K562 (cell line): Measurements from ENCODE around the gene ITPRIPL1. TPM values are rescaled to one million over a fixed set of nuclear protein-coding genes. Genes with fewer than 3 reads are reported as not detected.
A peak's percentile ranks its signal among the peaks of the same experiment; 100 is the strongest.

Experiments
- ATAC-seq: fragments of 200-7000 bp; cut with Tn5 transposase; 3 replicates; pipeline ENCODE4 v1.9.1; 2020; ENCODE audit warnings: moderate library complexity
- BruUV-seq: library from RNA; stranded (reverse); fragments of 400-500 nt; replicated peaks from 2 replicates; lab custom pipeline; 2021; lab: Mats Ljungman, UMichigan
- CTCF ChIA-PET: fragments of 300-600 bp; formaldehyde crosslinking; extraction: SDS; loops from one replicate; lab custom pipeline; 2021; ENCODE audit warnings: low intra/inter-chr PET ratio; lab: Yijun Ruan, JAX
- POLR2A ChIA-PET: fragments of 300-600, 350-650 bp; sonication (Branson Sonifier 250); formaldehyde crosslinking; extraction: SDS; loops from one replicate; lab custom pipeline; 2021; ENCODE audit warnings: antibody characterized with exemption, inconsistent platforms; lab: Yijun Ruan, JAX
- DNase-seq, 4 experiments: peaks; one replicate each; pipeline versions ENCODE4 v3.0.0 to v3.0.0-alpha.2; 2011 to 2018; ENCODE audit warnings: low spot score in 3 of 4, mixed read lengths in 3 of 4; ENCODE audit errors: extremely low read depth in 1 of 4
- FAIRE-seq: peaks from 2 replicates; lab custom pipeline; 2011; peaks lifted over from hg19 to GRCh38; lab: Jason Lieb, UNC
- H2AFZ ChIP-seq: 2 replicates; pipeline ENCODE4 v1.6.0; 2011; ENCODE audit warnings: low read depth, low read length, control low read depth, inconsistent platforms
- H3K27ac ChIP-seq: fragments of 200-600 bp; 3 replicates; pipeline ENCODE4 v1.8.0; 2011; ENCODE audit warnings: low read depth, mild to moderate bottlenecking, control low read depth, inconsistent platforms, low read length, moderate library complexity, mixed read lengths; ENCODE audit errors: extremely low read depth
- H3K27me3 ChIP-seq, 2 experiments: fragments of 300-600 bp in 1 of 2; 2 replicates in 1 of 2; 3 replicates in 1 of 2; pipeline versions ENCODE4 v1.6.0 to v1.8.0; 2011; ENCODE audit warnings: inconsistent platforms in 2 of 2, low read length in 2 of 2, mild to moderate bottlenecking in 1 of 2, mixed read lengths in 1 of 2, moderate library complexity in 1 of 2; ENCODE audit not compliant: control insufficient read depth in 2 of 2, insufficient read depth in 2 of 2
- H3K36me3 ChIP-seq: fragments of 300-600 bp; 3 replicates; pipeline ENCODE4 v1.8.0; 2011; ENCODE audit warnings: mild to moderate bottlenecking, low read length, inconsistent platforms; ENCODE audit not compliant: control insufficient read depth, insufficient read depth
- H3K4me1 ChIP-seq, 2 experiments: fragments of 200-600 bp in 1 of 2; replicated peaks in 1 of 2; 2 replicates in 1 of 2; 3 replicates in 1 of 2; pipeline versions ENCODE4 v1.5.1 to v1.8.0; 2011; ENCODE audit warnings: inconsistent platforms in 2 of 2, low read length in 2 of 2, mild to moderate bottlenecking in 1 of 2, mixed read lengths in 1 of 2, moderate library complexity in 1 of 2; ENCODE audit not compliant: control insufficient read depth in 2 of 2, insufficient read depth in 2 of 2
- H3K4me2 ChIP-seq: 2 replicates; pipeline ENCODE4 v1.6.1; 2011; ENCODE audit warnings: low read length, control low read depth, inconsistent platforms, mixed read lengths; ENCODE audit not compliant: insufficient read depth
- H3K4me3 ChIP-seq: fragments of 200-600 bp; sonication (generic), shearing (Covaris generic); 2 replicates; pipeline ENCODE4 v1.5.1; 2016; ENCODE audit warnings: control low read depth, inconsistent platforms
- H3K79me2 ChIP-seq: fragments of 200-600 bp; 3 replicates; pipeline ENCODE4 v1.8.0; 2011; ENCODE audit warnings: low read length, inconsistent platforms; ENCODE audit not compliant: control insufficient read depth, insufficient read depth
- H3K9ac ChIP-seq, 2 experiments: 2 replicates each; pipeline versions ENCODE4 v1.6.0 to v1.6.1; 2011; ENCODE audit warnings: low read depth in 2 of 2, low read length in 2 of 2, control low read depth in 1 of 2, inconsistent platforms in 1 of 2, mild to moderate bottlenecking in 1 of 2, mixed read lengths in 1 of 2; ENCODE audit not compliant: insufficient read depth in 1 of 2
- H3K9me1 ChIP-seq: one replicate; pipeline ENCODE4 v1.6.0; 2011; ENCODE audit warnings: inconsistent platforms, mild to moderate bottlenecking, low read length, moderate library complexity; ENCODE audit not compliant: control insufficient read depth, insufficient read depth
- H3K9me3 ChIP-seq: replicated peaks from 2 replicates; pipeline ENCODE4 v1.5.1; 2011; ENCODE audit warnings: low read depth, low read length, inconsistent platforms; ENCODE audit not compliant: control insufficient read depth, insufficient read depth
- H4K20me1 ChIP-seq: replicated peaks from 2 replicates; pipeline ENCODE4 v1.6.1; 2011; ENCODE audit warnings: low read length, inconsistent platforms, mixed read lengths; ENCODE audit not compliant: control insufficient read depth, insufficient read depth
- C11orf30 ChIP-seq: fragments of 450-650 bp; IDR thresholded peaks from 2 replicates; pipeline ENCODE4 v1.6.1; 2016; ENCODE audit warnings: low read depth, mild to moderate bottlenecking
- HDAC2 ChIP-seq: fragments of 450-650 bp; IDR thresholded peaks from 2 replicates; pipeline ENCODE4 v1.6.1; 2016; ENCODE audit warnings: mild to moderate bottlenecking
- HMG20B ChIP-seq: fragments of 250-450 bp; sonication (Bioruptor Pico); IDR thresholded peaks from 2 replicates; pipeline ENCODE4 v1.5.0; 2021; ENCODE audit warnings: mild to moderate bottlenecking
- MAFG ChIP-seq: fragments of 450-650 bp; conservative IDR thresholded peaks from 2 replicates; pipeline ENCODE4 v1.6.1; 2016; ENCODE audit warnings: missing genetic modification characterization, missing compliant biosample characterization
- MEF2D ChIP-seq: conservative IDR thresholded peaks from 2 replicates; pipeline ENCODE4 v1.6.1; 2016; ENCODE audit warnings: low read depth, missing genetic modification characterization, missing compliant biosample characterization
- NCOA6 ChIP-seq: fragments of 450-650 bp; IDR thresholded peaks from 2 replicates; pipeline ENCODE4 v1.6.1; 2017; ENCODE audit warnings: mild to moderate bottlenecking
- RBM34 ChIP-seq: fragments of 200-400 bp; formaldehyde crosslinking; IDR thresholded peaks from 2 replicates; pipeline ENCODE4 v1.6.1; 2018; ENCODE audit warnings: low read length, borderline replicate concordance; ENCODE audit not compliant: insufficient read depth
- TAF9B ChIP-seq: fragments of 450-650 bp; IDR thresholded peaks from 2 replicates; pipeline ENCODE4 v1.6.1; 2018; ENCODE audit warnings: mild to moderate bottlenecking; ENCODE audit not compliant: partially characterized antibody
- ZKSCAN3 ChIP-seq: fragments of 250-450 bp; sonication (Bioruptor Pico); IDR thresholded peaks from 2 replicates; pipeline ENCODE4 v1.4.0; 2020
- ZNF121 ChIP-seq: sonication (generic); formaldehyde crosslinking; conservative IDR thresholded peaks from 2 replicates; pipeline ENCODE4 v1.8.0; 2022; ENCODE audit warnings: missing genetic modification reagents
- WGBS: fragments of 100-300 bp; shearing (Covaris generic); methylation state at CpG from one replicate; pipeline ENCODE4 v1.1.6; 2016; ENCODE audit warnings: low coverage, mixed read lengths; ENCODE audit not compliant: insufficient coverage; ENCODE audit errors: missing lambda C conversion rate; 5-methylcytosine and 5-hydroxymethylcytosine counted together
- in situ Hi-C: fragments of 300-500 bp; cut with MboI; formaldehyde crosslinking; loops from 4 replicates; pipeline ENCODE4 v1.15.0; 2018; ENCODE audit warnings: inconsistent platforms, mixed read lengths
- intact Hi-C: fragments of 100-400 bp; cut with micrococcal nuclease; formaldehyde crosslinking; loops from 2 replicates; pipeline ENCODE4 v1.14.2; 2022
- polyA plus RNA-seq, 8 experiments: library from polyadenylated mRNA; depleted of rRNA in 4 of 8; stranded (reverse) in 5 of 8; unstranded in 3 of 8; fragments of >200 nt; fragmentation: Nextera tagmentation in 2 of 8; fragmentation: Illumina TruSeq in 1 of 8; extraction: Ambion mirVana in 2 of 8; extraction: Trizol in 1 of 8; gene quantifications; 2 replicates each; pipeline versions ENCODE4 v1.2.1 to v1.2.3, GENCODE V29; 2011 to 2014; ENCODE audit warnings: inconsistent platforms in 1 of 8, missing spikeins in 1 of 8
- total RNA-seq, 7 experiments: library from RNA; depleted of rRNA in 6 of 7; stranded (reverse); fragments of >200 nt in 6 of 7; fragmentation: Illumina TruSeq in 2 of 7; extraction: Trizol in 2 of 7; gene quantifications; 2 replicates each; pipeline versions ENCODE4 v1.2.1 to v1.2.3, GENCODE V29; 2011 to 2021; ENCODE audit warnings: low replicate concordance in 1 of 7
- TF ChIP-seq, protein P1 (sequence below): fragments of 450-650 bp; IDR thresholded peaks from 2 replicates; pipeline ENCODE4 v1.6.1; 2016; ENCODE audit warnings: missing biosample characterization, missing genetic modification characterization
- TF ChIP-seq, protein P2 (sequence below): sonication (generic); formaldehyde crosslinking; IDR thresholded peaks from 2 replicates; pipeline ENCODE4 v1.5.0; 2020; ENCODE audit warnings: missing genetic modification reagents

Gene ITPRIPL1
- total and polyA plus RNA-seq, 9 of the 15 experiments (the other 6 are each of a cell fraction or from before 2014, with no cell fraction given): 0.99 to 9.0 (median 6.4) TPM

- TF ChIP-seq MAFG (tag) (peak; percentile 57; the same call in 1 of the 2 replicates), ZKSCAN3 (no peak), RBM34 (no peak), HDAC2 (no peak), ZNF121 (CRISPR knock-in tag) (no peak), HMG20B (CRISPR knock-in tag) (no peak), TAF9B (no peak), MEF2D (tag) (no peak), C11orf30 (peak; percentile 66; the same call in 1 of the 2 replicates)
- TF ChIP-seq, protein P1, sequence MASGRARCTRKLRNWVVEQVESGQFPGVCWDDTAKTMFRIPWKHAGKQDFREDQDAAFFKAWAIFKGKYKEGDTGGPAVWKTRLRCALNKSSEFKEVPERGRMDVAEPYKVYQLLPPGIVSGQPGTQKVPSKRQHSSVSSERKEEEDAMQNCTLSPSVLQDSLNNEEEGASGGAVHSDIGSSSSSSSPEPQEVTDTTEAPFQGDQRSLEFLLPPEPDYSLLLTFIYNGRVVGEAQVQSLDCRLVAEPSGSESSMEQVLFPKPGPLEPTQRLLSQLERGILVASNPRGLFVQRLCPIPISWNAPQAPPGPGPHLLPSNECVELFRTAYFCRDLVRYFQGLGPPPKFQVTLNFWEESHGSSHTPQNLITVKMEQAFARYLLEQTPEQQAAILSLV (tag): no peak
Observed at GRCh38 chr2:96345868-96346462, 20.8 kb downstream of the ITPRIPL1 start (continued).

GRCh38 chr2:96347395-96347794 is 22.3 kb downstream of the ITPRIPL1 start:
- Histone ChIP-seq H3K4me2 (no peak overlapping the region), H3K27ac (no peak overlapping the region), H4K20me1 (peaks cover 2% of the 10 kb centered on the region; the same call in 1 of the 2 replicates), H3K79me2 (0 out of 3 replicates have a peak, but pooled peaks cover 6% of the 10 kb centered on the region), H2AFZ (no peak overlapping the region), H3K27me3 (no peaks in the 10 kb centered on the region)
- intact Hi-C loops: no loop called here
- 82% methylated on average over 1 of the region's 1 CpG for WGBS
- ATAC-seq (no peak), FAIRE-seq (no peak), DNase-seq (no peak)
- BruUV-seq: no TSS peak
- TF ChIP-seq, protein P2, sequence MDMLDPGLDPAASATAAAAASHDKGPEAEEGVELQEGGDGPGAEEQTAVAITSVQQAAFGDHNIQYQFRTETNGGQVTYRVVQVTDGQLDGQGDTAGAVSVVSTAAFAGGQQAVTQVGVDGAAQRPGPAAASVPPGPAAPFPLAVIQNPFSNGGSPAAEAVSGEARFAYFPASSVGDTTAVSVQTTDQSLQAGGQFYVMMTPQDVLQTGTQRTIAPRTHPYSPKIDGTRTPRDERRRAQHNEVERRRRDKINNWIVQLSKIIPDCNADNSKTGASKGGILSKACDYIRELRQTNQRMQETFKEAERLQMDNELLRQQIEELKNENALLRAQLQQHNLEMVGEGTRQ (CRISPR knock-in tag): no peak
- no peak for TF ChIP-seq NCOA6
- TF ChIP-seq, all 486 proteins: peak for 0
- in situ Hi-C loops: no loop called here
- Histone ChIP-seq H3K4me3 (no peak overlapping the region), H3K9me1 (no peaks in the 10 kb centered on the region), H3K36me3 (peaks cover 95% of the 10 kb centered on the region), H3K9ac (no peak overlapping the region), H3K9me3 (no peaks in the 10 kb centered on the region), H3K4me1 (peaks cover 1 to 3% of the 10 kb centered on the region in 2 experiments; a peak in 3 of 5 replicates)
- ChIA-PET POLR2A (interaction anchor here (2.2 kb wide), 1 partner anchor 11 kb away, joined by 9 read pairs; the partner anchor contains the start of gene NCAPH), CTCF (no interaction called here)
